ENCODE results near the gene SLC17A5. TPM values are rescaled to one million over a fixed set of nuclear protein-coding genes. Genes with fewer than 3 reads are reported as not detected.

SLC17A5 gene
- total RNA-seq, 1 donor from 2014 or later, result 26.5 TPM

DNA sequence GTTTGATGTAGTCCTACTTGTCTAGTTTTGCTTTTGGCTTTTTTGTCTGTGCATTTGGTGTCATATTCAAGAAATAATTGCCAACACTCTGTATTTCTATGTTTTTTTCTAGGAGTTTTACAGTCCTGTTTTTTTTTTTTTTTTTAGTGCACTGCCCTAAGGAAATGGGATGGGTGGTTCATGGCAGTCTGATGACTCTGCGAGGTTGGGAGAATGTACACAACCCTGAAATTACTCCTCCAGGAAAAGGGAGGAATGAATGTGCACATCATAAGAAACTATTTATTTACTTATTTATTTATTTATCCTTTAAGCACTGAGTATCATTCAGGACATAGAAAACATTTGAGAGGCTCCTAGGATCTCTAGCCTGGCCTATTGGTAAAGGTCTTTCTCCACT lies 15.2 kb upstream of the SLC17A5 start:
- TF ChIP-seq, protein P1, sequence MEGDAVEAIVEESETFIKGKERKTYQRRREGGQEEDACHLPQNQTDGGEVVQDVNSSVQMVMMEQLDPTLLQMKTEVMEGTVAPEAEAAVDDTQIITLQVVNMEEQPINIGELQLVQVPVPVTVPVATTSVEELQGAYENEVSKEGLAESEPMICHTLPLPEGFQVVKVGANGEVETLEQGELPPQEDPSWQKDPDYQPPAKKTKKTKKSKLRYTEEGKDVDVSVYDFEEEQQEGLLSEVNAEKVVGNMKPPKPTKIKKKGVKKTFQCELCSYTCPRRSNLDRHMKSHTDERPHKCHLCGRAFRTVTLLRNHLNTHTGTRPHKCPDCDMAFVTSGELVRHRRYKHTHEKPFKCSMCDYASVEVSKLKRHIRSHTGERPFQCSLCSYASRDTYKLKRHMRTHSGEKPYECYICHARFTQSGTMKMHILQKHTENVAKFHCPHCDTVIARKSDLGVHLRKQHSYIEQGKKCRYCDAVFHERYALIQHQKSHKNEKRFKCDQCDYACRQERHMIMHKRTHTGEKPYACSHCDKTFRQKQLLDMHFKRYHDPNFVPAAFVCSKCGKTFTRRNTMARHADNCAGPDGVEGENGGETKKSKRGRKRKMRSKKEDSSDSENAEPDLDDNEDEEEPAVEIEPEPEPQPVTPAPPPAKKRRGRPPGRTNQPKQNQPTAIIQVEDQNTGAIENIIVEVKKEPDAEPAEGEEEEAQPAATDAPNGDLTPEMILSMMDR (IDR thresholded peaks at IDR 0.05), result no peak
- H3K4me1 ChIP-seq, result no peaks in the 10 kb centered on the region
- ATAC-seq (no peak), DNase-seq (no peak)
- no peaks in the 10 kb centered on the region for H3K36me3 ChIP-seq
- no peaks in the 10 kb centered on the region for H3K27me3 ChIP-seq
- H3K27ac ChIP-seq, result no peak overlapping the region
- intact Hi-C loops (cut with DNase I), result no loop called here
- no peaks in the 10 kb centered on the region for H3K9me3 ChIP-seq
- no peak overlapping the region for H3K4me3 ChIP-seq

DNA sequence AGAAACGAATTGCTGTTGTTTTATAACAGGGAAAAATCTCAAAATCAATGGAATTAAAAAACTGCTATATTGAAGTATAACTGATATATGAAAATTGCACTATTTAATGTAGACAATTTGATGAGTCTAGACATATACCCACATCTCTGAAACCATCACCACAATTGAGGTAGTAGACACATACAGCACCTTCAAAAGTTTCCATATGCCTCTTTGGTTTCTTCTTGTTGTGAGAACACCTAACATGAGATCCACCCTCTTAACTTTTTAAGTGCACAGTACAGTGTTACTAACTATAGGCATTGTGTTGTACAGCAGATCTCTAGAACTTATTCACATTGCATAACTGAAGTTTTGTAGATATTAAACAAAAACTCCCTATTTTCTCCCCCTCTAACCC lies 14.0 kb upstream of the SLC17A5 start:
- no peaks in the 10 kb centered on the region for H3K9me3 ChIP-seq
- H3K4me1 ChIP-seq, result no peaks in the 10 kb centered on the region
- no peak for ATAC-seq
- TF ChIP-seq, protein P1 (IDR thresholded peaks at IDR 0.05), result no peak
- intact Hi-C loops (cut with DNase I), result no loop called here
- H3K27ac ChIP-seq, result no peak overlapping the region
- no peak for DNase-seq
- H3K27me3 ChIP-seq, result no peaks in the 10 kb centered on the region
- H3K36me3 ChIP-seq, result no peaks in the 10 kb centered on the region
- H3K4me3 ChIP-seq, result no peak overlapping the region

DNA sequence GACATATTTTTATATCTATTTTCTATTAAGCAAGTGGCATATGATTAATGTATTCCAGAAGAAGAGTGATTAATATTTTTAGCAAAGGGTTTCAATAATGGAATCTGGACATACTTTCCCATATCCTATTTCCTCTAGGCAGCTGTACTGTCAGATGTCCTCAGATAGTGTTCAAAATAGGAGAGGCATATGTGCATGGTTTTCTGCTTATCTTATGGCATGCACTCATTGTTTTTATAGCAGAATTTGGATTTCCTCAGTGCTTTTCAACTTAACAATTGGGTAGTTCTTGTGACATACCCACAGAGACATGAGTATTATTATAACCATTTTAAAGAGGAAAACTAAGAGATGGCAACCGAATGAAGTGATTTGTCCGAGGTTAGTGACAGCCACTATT lies 12.6 kb upstream of the SLC17A5 start:
- Histone ChIP-seq H3K4me1 (no peaks in the 10 kb centered on the region), H3K36me3 (no peaks in the 10 kb centered on the region), H3K27ac (no peak overlapping the region), H3K4me3 (no peak overlapping the region), H3K9me3 (no peaks in the 10 kb centered on the region), H3K27me3 (no peaks in the 10 kb centered on the region)
- TF ChIP-seq, protein P1 (IDR thresholded peaks at IDR 0.05), result no peak
- DNase-seq, result no peak
- intact Hi-C loops (cut with DNase I), result no loop called here
- no peak for ATAC-seq

DNA sequence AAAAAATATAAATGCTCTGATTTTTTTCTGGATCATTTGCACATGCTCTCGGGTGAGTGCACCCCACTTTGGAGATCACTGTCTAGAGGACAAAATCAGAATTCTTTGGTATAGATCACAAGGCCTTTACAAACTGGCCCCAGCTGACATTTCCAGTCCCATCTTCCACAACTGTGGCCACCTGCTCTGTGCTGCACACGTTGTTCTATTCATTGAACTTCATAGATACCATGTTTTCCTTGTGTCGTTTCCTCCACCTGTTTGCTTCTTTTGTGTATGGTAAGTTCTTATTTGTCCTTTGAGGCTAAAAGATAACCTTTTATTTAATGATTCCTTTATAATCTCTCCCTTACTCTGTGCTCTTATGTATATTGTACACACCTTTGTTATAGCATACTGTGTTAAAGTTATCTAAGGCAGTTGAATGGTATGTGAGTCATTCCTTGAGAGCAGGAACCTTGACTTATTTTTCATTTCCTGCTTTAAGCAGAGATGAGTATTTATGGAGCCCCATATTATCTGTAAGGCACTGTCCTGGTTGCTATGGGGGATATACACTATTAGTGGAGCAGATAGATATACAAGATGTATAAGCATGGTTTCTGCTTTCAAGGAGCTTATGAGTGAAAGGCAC lies 12.0 kb upstream of the SLC17A5 start:
- Histone ChIP-seq H3K9me3 (no peaks in the 10 kb centered on the region), H3K27me3 (no peaks in the 10 kb centered on the region), H3K4me1 (no peaks in the 10 kb centered on the region), H3K27ac (no peak overlapping the region), H3K36me3 (no peaks in the 10 kb centered on the region), H3K4me3 (no peak overlapping the region)
- no peak for ATAC-seq
- no peak for DNase-seq
- intact Hi-C loops (cut with DNase I), result no loop called here
- TF ChIP-seq, protein P1 (IDR thresholded peaks at IDR 0.05), result no peak

DNA sequence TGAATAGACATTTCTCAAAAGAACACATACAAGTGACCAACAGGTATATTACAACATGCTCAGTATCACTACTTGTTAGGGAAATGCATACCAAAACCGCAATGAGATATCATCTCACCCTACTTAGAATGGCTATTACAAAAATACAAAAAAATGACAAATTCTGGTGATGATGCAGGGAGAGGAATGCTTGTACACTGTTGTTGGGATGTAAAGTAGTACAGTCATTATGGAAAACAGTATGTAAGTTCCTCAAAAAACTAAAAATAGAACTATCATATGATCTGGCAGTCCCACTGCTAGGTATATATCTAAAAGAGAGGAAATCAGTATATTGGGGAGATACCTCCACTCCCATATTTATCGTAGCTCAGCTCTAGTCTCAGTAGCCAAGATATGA lies 10.9 kb upstream of the SLC17A5 start:
- intact Hi-C loops (cut with DNase I), result no loop called here
- H3K9me3 ChIP-seq, result no peaks in the 10 kb centered on the region
- H3K27ac ChIP-seq, result no peak overlapping the region
- H3K27me3 ChIP-seq, result no peaks in the 10 kb centered on the region
- TF ChIP-seq, protein P1 (IDR thresholded peaks at IDR 0.05), result no peak
- ATAC-seq (no peak), DNase-seq (no peak)
- H3K36me3 ChIP-seq, result no peaks in the 10 kb centered on the region
- no peak overlapping the region for H3K4me3 ChIP-seq
- H3K4me1 ChIP-seq, result no peaks in the 10 kb centered on the region

DNA sequence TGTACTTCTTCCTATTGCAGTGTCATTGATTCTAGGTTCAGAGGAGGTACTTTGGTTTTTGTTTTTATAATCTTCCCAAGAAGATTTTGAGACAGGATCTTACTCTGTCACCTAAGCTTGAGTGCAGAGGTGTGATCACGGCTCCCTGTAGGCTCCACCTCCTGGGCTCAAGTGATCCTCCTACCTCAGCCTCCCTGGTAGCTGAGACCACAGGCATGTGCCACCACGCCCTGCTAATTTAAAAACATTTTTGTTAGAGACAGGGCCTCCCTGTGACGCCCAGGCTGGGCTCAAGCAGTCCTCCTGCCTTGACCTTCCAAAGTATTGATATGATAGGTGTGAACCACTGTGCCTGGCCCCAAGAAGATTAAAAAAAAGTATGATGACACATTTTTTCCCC lies 3.4 kb upstream of the SLC17A5 start:
- no peaks in the 10 kb centered on the region for H3K27me3 ChIP-seq
- ATAC-seq (no peak), DNase-seq (no peak)
- no peak overlapping the region for H3K27ac ChIP-seq
- H3K9me3 ChIP-seq, result no peaks in the 10 kb centered on the region
- no peak overlapping the region for H3K4me3 ChIP-seq
- H3K36me3 ChIP-seq, result no peaks in the 10 kb centered on the region
- TF ChIP-seq, protein P1 (IDR thresholded peaks at IDR 0.05), result no peak
- H3K4me1 ChIP-seq, result peaks cover 4% of the 10 kb centered on the region
- intact Hi-C loops (cut with DNase I), result no loop called here
